Activated CD4-positive, alpha-beta T cell treated with anti-CD3 and anti-CD28 coated beads for 48 hours (primary cell): ENCODE measurements around the gene USP22.

Experiments
- DNase-seq: peaks from one replicate; pipeline ENCODE4 v3.0.0-alpha.2; 2020

Gene USP22

DNA sequence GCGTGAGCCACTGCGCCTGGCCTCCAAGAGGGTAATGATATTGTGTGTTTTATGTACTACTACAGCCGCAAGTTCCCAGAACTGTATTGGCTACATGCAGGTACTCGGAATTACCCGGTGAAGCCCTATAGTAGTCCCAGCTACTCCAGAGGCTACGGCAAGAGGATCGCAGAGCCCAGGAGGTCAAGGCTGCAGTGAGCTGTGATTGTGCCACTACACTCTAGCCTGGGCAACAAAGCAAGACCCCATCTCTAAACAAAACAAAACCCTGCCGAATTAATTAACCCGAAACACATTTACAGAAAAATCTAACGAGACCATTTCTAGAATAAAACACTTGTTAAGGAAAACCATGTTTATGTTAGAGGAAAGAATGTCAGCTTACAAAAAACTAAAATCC is 2.2 kb upstream of the USP22 start:
- no peak for DNase-seq

DNA sequence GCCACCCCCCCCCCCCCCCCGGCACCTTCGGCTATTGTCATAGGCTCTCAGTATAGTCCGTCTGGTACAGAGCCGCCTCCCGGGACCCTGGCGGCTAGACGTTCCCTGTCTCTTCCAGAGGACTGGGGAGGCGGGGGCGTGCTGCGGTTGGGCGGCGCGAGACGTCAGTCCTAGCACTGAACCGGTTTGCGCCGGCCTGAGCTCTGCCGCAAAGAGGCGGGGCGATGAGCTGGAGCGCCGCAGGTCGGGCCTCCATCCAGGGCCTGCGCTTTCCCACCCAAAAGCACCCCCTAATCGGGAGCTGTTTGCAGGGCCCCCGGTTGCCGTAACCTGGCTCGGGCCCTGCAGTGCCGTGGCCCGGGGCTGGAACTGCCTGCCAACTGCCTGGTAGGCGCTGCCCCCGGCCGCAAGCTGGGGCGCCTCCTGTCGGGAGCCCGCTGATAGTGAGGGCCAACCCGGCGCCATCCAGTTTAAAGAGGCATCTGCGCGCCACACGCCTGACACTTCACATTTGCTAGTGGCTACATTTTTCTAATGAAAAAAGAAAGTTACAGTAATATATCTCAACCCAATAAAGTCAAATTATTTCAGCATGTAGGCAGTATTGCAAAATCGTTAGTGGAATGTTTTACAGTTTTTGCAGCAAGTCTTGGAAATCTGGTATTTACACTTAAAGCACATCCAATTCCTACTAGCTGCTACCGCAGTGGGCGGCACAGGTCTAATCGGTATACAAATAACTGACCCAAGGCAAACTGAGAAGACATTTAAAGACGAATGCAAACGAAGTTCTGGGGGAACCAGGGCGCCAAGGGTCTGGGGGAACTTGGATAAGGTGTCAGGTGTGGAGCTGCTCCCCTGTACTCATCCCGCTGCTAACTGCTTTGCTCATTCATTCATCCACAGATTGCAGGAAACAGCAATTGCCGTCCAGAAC is 753 bp upstream of the USP22 start:
- DNase-seq: peak; percentile 98

DNA sequence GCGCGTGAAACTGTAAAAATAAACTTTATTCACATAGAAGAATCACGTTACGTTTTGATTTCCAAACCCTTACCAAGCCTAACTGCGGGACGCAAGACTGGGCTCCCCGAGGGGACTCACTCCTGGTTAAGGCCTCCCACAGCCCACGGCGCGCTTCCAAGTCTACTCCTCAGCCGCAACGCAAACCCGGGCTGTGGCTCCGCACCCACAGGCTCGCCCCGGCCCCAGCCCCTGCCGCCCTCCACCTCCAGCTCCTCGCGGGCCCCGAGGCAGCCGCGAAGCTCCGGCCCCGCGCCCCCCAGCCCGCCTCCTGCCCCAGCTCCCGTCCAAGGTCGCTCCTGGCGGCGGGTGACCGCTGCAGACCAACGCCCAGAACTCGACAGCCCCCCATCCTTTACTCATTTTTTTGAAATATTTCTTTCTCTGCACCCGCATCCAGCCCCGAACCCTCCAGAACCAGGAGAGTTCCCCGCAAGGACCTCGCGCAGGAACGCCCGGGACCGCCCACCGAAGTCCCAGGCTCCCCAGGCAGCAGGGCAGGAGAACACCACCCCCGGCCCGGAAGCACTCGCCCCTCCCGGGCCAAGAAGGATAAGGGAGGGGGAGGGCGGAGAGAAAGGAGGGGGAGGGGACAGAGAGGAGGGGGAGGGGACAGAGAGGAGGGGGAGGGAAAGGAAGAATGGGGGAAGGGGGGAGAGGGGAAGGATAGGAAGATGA is 912 bp downstream of the USP22 start:
- peak; percentile 78 for DNase-seq

DNA sequence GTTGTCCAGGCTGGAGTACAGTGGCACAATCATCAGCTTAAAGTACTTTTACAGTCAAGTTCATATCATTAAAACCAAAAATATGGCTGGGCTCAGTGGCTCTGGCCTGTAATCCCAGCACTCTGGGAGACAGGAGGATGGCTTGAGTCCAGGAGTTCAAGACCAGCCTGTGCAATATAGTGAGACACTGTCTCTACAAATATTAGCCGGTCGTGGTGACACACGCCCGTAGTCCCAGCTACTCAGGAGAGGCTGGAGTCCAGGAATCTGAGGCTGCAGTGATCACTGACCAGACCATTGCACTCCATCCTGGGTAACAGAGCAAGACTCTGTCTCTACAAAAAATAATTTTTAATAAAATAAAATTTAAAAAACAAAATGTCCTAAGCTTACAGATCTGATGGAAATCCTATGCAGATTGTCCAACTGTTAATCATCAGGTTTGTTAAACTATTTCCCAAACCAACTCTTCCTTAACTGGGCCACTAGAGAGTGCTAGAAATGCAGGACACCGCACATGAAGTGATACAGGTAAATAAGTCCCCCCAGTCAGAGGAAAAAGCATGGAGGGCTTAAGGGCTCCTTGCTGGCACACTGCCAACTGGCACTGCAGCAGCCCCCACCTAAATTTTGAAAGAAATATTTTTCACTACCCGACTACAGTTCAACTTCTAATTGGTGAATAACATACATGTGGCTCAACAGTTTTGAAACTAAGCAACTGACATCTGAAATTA is 2.8 kb downstream of the USP22 start:
- peak; percentile 46 for DNase-seq

DNA sequence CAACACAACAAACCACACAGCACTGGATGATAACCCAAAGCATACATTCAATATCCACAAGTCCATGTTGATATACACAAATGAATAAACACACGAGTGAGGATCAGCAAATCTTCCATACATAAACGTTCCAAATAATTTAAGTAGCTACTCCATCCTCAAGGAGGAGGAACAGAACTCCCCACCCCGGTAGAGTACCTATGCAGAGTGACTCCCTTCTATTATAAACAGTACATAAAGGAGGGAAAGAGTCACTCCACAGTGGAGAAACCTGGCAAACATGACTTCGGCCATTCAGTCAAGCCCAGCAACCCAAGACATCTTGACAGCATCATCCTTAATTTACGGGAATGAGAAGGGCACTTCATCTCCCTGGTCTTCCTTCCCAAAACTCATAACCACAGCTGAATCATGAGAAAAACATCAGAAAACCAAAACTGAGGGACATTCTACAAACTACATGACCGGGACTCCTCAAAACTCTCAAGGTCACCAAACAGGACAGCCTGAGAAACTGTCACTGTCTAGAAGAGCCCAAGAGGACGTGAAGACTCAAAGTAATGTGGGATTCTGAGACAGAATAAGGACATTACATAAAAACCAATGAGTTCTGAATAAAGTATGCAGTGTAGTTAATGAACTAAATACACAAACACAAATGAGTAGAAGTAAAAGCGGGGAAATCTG is 5.6 kb downstream of the USP22 start:
- no peak for DNase-seq

DNA sequence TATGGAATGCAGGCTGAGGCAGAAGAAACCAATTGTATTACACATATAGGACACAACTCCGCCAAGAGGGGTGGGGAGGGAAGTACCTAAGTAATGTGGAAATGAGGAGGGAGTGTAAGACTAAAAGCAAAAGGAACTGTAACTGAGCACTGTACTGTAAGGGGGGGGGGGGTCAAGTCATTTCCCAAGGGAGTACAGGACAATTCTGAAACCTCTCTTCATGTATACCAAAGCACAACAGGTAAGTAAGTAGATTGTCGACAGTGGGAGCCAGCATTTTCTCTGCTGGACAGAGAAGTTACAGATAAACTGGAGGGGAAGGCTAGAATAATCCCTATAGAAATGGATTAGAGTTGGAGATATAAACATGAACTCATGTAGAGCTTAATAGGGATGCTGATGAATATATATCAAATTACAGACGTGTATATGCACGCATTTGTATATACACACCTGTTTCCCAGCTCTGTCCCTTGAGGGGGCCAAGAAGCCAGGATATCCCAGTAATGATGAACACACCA is 6.4 kb downstream of the USP22 start:
- no peak for DNase-seq

DNA sequence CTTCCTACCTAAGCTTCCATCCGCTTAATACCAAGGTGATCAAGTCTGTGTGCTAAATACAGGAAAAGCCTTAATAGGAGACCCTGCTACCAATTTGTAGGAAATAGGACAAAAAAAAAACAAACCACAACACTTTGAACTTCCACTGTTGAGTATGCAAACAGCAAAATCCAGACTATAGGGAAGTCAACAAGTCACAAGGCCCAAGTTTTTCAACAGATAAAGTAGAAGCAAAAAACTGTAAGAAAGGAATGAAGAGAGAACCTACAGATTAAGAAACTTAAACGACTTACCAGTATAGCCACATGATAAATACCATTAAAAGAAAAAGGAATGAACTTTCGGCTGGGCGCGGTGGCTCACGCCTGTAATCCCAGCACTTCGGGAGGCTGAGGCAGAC is 7.4 kb downstream of the USP22 start:
- DNase-seq: no peak

DNA sequence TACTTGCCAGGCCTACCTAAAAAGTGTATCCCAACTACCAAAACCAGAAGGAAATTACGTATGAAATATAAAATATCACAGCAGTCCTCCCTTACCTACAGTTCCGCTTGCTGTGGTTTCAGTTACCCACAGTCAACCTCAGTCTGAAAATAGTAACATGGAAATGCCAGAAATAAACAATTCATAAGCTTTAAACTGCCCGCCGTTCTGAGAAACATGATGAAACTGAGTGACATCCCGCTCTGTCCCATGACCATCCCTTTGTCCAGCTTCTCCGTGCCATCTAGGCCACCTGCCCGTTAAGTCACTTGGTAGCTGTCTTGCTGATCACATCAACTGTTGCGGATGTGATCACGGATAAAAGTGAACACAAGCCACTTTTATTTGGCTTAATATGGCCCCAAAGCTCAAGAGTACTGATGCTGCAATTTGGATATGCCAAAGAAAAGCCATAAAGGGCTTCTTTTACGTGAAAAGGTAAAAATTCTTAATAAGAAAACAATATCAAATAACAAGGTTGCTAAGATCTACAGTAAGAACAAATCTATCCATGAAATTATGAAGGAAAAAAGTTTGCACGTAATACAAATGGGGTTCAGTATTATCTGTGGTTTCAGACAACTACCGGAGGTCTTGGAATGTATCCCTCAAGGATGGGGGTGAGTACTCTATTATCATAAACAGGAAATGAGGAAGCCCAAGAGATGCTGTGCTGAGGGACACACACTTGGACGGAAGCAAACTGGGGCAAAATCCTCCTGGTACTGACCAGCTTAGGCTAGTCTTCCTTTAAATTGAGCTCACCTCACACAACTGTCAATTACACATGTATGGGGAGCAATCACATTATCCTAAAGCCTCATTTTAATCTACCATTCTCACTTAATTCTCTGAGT is 8.2 kb downstream of the USP22 start:
- DNase-seq: no peak

DNA sequence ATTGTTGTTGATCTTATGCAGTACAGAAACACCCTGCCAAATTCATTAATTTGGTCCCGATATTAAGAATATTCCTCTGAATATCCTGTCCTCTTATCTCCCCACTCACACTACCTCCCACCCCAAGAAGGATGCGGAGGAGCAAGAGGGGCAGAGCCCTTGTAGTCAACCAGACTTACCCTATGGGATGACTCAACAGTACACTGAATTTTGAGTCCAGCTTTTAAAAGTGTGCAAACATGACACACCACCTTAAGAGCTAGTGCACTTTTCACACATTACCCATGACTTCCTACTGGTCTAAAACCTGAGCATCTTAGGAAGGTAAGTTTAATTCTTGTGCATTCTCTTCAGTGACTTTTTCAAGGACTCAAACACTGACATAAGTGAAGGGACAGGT is 9.5 kb downstream of the USP22 start:
- no peak for DNase-seq

DNA sequence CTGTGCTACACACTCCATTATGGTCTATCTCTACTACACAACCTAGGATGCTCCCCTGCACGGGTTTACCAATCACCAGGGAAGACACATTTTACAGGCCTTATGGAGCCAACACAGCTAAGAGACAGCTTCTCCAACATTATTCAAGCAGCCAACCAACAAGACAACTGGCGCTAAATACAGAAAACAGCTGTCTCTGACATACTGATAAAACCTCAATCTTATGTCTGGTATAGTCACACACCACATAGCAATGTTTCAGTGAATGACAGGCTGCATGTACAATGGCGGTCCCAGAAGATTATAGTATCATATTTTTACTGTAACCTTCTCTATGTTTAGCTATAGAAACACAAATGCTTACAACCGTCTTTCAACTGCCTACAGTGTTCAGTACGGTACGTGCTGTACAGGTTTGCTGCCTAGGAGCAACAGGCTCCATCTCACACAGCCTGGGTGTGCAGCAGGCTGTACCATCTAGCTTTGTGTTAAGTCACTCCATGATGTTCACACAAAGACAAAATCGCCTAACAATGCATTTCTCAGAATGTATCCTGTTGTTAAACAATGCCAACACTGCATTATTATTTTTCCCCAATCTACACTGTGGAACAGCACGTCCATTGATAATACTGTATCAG is 10.9 kb downstream of the USP22 start:
- no peak for DNase-seq

DNA sequence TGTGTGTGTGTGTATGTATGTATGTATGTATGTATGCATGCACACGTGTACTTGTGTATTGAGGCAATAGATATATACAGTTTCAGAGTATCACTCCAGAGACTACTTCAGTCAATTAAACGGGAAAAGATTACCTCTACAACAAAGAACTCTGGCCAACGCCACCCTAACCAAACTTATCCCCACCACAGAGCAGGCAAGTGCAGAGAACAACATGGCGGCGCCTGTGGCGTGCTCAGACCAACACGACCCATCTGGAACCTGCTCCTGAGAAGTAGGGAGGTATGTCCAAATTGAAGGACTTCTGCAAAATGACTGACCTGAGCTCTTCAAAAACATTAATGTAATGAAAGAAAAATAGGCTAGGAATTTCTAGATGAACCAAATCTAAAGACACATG is 12.4 kb downstream of the USP22 start:
- no peak for DNase-seq

DNA sequence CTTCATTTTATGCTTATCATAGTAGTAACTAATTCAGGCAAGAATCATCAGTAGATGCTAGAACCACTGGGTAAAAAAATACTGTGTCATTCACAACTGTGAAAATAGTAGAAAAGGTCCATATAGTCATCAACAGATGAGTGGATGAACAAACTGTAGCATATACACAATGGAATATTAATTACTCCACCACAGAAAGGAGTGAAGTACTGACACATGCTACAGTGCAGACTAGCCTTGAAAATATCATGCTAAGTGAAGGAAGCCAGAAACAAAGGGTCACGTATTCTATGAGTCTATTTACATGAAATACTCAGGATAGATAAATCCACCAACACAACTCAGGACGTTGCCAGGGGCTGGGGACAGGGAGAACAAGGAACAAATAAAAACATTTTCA is 13.3 kb downstream of the USP22 start:
- DNase-seq: no peak

DNA sequence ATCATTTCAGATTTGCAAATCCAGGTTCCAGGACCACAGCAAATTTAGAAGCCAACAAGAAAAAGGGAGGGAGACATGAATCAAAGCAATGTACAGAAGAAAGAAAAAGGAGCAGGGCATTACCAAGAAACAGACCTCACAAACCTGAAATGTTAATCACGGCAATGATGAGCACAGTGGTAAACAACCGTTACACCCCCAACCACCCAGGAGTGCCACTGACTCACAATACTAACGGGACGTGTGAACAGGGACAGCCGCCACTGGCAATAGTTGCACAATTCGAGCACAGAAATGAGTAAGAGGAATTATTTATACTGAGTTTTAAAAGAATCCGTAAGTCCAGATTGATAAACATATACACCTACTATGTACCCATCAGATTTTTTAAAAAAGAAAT is 13.8 kb downstream of the USP22 start:
- peak; percentile 65 for DNase-seq

DNA sequence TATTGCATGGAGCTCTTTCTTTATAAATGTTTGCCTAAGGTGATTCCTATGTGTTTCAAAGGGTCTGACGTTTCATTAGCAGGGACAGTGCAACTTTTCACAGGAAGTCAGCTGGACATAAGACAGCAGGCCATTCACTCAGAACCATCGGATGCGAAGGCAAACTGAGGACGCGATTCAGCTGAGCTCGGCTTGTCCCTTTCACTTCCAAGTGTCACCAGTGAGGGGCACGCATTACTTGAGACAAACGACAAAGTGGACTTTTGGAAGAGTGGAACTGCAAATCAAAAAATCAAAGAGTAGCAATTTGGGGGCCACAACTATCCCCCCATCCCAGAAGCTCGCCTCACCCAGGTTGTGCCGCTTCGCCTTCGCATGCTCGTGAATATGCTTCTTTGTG is 14.6 kb downstream of the USP22 start:
- no peak for DNase-seq

DNA sequence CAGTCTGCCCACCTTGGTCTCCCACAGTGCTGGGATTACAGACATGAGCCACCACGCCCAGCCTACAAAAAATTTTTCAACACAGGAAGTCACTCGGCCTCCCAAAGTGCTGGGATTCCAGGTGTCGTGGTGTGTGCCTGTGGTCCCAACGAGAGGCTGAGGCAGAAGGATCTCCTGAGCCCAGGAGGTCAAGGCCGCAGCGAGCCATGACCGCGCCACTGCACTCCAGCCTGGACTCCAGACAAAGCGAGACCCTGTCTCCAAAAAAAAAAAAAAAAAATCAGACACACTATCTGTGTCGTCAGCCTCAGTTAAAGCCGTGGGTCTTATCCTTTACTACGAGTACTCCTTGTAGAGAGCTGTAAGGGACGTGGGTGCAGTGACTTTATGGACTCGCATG is 15.8 kb downstream of the USP22 start:
- no peak for DNase-seq

DNA sequence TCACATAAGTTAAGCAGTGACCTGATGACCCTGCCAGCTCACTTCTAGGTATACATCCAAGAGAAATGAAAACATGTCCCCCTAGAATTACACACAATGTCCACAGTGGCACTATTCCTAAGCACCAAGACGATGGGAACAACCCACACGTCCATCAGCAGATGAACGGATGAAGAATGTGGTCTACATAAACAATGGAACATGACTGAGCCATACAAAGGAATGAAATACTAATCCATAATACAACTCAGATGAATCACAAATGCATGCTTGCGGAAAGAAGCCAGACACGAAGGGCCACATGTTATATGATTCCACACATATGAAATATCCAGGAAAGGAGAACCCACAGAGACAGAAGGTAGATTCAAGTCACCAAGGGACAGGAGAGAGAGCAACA is 17.4 kb downstream of the USP22 start:
- no peak for DNase-seq

DNA sequence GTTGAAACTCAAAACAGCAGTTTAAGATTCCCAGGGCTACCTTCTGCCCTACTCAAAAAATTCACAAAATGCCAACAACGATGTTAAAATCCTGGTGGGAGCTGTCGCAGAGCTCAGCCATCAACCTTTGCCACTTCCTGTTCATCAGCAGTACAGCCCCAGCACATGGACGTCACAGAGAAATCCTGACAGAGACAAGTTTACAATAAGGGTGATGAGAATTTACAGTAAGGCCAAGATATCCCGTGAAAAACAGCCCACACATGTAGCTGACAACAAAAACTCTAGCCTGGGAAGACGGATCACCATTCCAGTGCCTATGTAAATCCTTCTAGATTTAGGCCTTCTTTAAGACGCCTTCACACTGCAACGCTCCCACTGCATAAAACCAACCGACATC is 18.8 kb downstream of the USP22 start:
- DNase-seq: no peak

DNA sequence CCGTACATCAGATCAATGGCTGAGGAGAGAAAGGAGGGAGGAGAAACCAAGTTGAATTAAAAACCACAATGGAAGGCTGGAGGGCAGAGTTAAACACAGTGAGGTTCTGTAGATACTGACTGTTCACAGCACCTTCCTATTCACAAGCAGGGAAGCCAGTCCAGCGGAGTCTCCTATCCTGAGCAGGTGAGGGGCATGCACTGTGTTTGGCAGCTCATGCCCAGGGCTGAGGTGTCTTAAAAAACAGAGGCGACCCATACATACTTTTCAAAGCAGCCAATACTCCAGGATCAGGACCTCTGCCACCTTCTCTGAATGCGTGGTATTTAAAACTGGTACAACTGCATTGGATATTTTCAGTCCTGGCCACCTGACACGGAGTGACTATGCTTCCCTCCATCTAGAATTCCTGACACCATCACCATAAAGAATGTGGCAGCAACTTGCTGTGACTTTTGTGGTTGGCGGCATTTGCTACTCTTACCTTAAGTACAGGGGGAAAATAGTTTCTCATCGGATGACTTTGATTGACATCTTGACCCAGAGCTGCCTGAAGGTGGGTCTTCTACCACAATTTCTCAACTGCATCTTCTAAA is 21.5 kb downstream of the USP22 start:
- DNase-seq: no peak

DNA sequence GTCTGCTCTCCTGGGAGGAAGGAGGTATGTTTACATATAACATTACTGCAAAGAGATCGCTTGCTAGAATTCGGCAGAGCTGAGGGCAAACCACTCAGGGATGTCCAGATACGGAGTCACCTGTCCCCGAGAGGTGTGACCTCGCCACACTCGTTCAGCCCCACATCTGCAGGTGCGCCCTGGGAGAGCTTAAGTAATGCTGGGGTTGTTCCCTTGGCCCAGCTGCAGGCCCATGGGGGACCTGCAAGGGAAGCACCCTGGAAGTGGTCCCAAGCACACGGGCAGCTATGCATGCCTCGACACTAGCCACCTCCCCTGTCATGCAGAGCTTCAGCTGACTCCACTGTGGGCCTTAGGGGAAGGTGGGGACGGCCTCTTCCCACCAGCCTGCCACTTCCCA is 22.2 kb downstream of the USP22 start:
- no peak for DNase-seq

DNA sequence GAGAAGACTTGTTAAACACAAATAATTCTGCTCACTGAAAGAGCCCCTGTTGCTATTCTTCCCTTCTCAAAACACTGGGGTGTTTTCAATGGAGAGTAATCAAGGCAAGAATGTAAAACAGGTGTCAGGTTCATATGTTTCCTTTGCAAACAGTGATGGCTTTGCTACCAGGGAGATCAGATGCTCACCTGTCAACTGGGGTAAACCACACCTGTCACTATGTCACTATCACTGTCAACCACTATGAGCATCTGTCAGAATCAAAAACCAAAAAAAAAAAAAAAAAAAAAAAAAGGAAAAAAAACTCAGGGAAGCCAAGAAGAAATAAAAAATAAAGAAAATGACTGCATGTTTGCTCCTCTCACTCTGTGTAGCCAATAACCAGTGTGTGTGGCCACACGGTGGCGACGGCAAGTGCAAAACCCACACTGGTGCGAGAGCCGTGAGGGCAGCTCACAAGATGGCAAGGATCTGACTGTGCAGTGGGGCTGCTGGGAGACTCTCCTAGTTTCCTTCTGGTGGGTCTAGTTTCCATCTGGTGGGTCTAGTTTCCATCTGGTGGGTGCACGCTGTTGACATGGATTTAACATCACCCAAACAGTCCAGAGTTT is 22.7 kb downstream of the USP22 start:
- peak; percentile 55 for DNase-seq
